AG09319 (cell line): Measurements from ENCODE around the gene CD207.

Experiments
- DNase-seq: peaks from one replicate; pipeline ENCODE4 v3.0.0-alpha.2; 2010; ENCODE audit warnings: low read depth; ENCODE audit errors: extremely low read depth
- TF ChIP-seq, protein P1 (sequence below): IDR thresholded peaks from 2 replicates; pipeline ENCODE4 v1.5.1; 2011; ENCODE audit warnings: low read depth, mild to moderate bottlenecking, inconsistent platforms, low read length, moderate library complexity

Gene CD207

GRCh38 chr2:70828914-70829824 lies 6.4 kb downstream of the CD207 start:
- TF ChIP-seq, protein P1, sequence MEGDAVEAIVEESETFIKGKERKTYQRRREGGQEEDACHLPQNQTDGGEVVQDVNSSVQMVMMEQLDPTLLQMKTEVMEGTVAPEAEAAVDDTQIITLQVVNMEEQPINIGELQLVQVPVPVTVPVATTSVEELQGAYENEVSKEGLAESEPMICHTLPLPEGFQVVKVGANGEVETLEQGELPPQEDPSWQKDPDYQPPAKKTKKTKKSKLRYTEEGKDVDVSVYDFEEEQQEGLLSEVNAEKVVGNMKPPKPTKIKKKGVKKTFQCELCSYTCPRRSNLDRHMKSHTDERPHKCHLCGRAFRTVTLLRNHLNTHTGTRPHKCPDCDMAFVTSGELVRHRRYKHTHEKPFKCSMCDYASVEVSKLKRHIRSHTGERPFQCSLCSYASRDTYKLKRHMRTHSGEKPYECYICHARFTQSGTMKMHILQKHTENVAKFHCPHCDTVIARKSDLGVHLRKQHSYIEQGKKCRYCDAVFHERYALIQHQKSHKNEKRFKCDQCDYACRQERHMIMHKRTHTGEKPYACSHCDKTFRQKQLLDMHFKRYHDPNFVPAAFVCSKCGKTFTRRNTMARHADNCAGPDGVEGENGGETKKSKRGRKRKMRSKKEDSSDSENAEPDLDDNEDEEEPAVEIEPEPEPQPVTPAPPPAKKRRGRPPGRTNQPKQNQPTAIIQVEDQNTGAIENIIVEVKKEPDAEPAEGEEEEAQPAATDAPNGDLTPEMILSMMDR = no peak
- DNase-seq = no peak

DNA sequence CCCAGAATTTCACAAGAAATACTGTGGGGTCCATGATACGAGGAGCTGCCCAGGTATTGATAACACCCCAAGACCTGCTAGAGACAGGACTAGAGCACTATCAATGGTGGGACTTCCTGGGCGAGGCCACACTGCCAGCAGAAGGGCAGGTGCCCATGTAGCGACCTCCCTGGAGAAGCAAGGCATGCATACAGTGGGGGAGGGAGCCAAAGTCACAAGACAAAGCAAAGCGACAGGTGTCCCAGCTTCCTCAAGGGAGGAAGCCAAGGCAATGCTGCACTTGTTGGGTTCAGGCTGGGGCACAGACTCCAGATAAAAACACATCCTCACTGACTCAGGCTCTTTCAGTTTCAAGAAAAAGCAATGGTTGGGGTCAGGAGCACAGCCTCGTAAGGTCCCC lies 7.5 kb downstream of the CD207 start:
- TF ChIP-seq, protein P1 = no peak
- DNase-seq = no peak

DNA sequence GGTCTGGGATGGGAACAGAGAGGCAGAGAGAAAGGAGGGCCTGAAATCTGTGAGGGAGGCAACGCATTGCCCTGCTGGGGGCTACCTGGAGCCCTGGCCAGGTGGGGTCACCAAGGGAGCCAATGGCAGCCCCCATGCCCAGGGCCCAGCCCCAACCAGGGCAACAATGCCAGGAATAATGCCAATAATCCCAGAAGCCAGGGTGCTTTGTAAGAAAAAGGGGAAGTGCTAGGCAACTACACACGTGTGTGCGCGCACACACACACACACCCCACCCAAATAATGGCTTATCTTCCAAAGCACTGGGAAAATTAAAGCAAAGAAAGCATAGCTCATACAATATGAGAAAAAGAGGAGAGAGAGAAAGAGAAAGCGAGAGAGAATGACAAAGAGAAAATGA lies 8.2 kb downstream of the CD207 start:
- TF ChIP-seq, protein P1 = no peak

DNA sequence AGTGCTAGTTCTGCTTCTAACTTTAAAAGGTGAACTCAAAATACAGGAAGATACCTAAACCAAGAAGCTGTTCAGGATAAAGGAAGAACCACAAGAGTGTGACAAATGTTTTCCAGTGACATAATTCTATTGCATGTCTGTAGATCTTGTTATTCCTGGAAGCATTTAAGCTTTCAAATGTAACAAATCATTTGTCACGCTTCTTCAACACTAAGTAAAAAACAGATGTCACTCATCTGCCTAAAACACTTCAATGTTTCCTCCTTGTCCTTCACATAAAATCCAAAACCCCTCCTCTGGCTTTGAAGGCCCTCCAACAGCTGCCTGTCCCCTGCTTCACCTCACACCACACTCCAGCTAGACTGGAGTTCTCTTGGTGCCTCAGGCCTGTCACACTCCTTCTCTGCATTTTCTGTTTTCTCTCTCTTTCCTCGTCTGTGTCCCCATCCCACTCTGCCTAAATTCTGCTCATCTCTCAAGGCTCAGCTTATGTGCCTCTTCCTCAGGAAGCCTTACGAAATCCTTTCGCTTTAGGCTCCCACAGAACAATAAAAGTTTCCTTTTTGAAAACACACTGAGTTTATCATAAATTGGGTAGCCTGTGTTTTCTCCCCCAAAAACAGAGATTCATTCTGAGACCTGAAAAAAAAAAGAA lies 8.8 kb downstream of the CD207 start:
- TF ChIP-seq, protein P1 = no peak

More for the DNA sequence above, 8.2 kb downstream of the CD207 start:
- no peak for DNase-seq

DNA sequence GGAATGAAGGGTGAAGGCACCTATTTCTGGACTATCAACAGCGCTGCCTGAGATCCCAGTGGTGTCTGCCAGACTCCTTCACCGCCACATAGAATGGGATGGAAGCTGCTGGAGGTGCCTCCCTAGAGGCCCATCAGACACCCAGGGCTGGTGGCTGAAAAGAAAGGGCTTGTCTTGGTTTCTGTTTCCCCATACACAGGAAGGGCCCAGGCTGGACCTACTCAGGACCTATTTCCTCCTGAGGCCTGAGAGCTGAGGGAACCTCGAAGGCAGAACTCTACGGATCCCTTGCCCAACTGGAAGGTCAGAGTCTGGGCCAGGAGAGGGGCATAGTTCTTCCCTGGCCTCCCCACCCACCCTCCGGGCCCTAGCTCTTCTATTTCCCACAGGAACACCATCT lies 12.4 kb downstream of the CD207 start:
- DNase-seq = no peak
- TF ChIP-seq, protein P1 = no peak

More for the DNA sequence above, 8.8 kb downstream of the CD207 start:
- DNase-seq = no peak

DNA sequence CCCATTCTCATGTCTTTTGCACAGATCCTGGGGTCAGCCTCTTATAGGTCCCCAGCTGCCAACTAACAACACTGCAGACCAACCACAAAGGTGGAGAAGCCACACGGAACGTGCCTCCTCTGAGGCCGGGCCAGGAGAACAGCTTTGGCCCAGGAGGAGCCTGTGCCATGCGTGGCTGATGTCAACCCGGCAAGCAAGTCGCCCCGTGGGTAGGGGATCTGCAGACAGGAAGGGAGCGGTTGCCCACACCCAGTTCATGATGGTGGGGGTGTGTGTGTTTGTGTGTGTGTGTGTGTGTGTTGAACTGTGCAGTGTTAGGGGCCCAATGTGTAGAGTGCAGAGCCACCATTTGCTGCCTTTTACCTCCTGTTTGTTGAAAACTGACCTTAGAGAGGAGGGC lies 12.8 kb downstream of the CD207 start:
- no peak for DNase-seq
- TF ChIP-seq, protein P1 = no peak

DNA sequence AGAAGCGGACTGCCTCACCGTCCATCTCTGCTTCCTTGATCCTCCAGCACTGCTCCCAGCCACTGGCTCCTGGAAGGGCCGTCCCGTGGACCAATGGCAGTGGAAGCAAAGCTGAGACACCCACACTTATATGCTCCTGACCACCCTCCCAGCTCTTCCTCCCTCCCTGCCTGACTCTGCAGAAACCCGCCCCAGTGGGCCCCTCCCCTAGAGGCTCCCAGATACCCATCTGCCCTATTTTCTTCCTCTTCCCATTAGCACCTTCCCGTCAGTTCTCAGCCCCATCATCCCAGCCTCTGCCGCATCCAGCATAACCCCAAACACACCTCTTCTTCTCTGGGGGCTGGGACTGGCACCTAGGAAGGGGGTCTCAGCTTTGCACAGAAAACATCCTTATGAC lies 15.1 kb downstream of the CD207 start, which contains the start of gene CLEC4F:
TSS of gene CLEC4F (minus strand) at position 101 of the 400 bp plus-strand sequence. CDS start at position 25, 76 bp downstream.
- no peak for DNase-seq
- TF ChIP-seq, protein P1 = no peak
